A673 (cell line): ENCODE data around the gene DTWD2. TPM values are rescaled to one million over a fixed set of nuclear protein-coding genes. Genes with fewer than 3 reads are reported as not detected.

Experiments used
- BruUV-seq: library from RNA; stranded (reverse); fragments of 400-500 nt; replicated peaks from 2 replicates; lab custom pipeline; 2021; lab: Mats Ljungman, UMichigan
- CTCF ChIA-PET: fragments of 300-600 bp; sonication (Branson Sonifier 250); formaldehyde crosslinking; loops from one replicate; lab custom pipeline; 2022; ENCODE audit warnings: antibody characterized with exemption; lab: Charles Lee
- POLR2A ChIA-PET: fragments of 300-600 bp; sonication (Branson Sonifier 250); formaldehyde crosslinking; loops from one replicate; lab custom pipeline; 2022; ENCODE audit warnings: antibody characterized with exemption; ENCODE audit not compliant: low non-redundant PET; lab: Charles Lee
- DNase-seq: peaks from one replicate; pipeline ENCODE4 v3.0.0-alpha.2; 2015; ENCODE audit warnings: low spot score
- H3K27ac ChIP-seq: fragments of 200-600 bp; sonication (generic); 2 replicates; pipeline ENCODE4 v1.5.1; 2016; ENCODE audit warnings: mixed run types, low read depth, mild to moderate bottlenecking, mixed read lengths, antibody characterized with exemption, low read length; ENCODE audit not compliant: poor library complexity, severe bottlenecking
- H3K27me3 ChIP-seq: fragments of 200-600 bp; sonication (generic); replicated peaks from 2 replicates; pipeline ENCODE4 v1.6.1; 2017; ENCODE audit warnings: mixed run types, low read depth, mild to moderate bottlenecking, mixed read lengths, antibody characterized with exemption, low read length; ENCODE audit not compliant: insufficient read depth, poor library complexity
- H3K36me3 ChIP-seq: fragments of 200-600 bp; sonication (generic); 2 replicates; pipeline ENCODE4 v1.6.1; 2016; ENCODE audit warnings: mixed run types, mild to moderate bottlenecking, mixed read lengths, antibody characterized with exemption, low read length; ENCODE audit not compliant: insufficient read depth, poor library complexity, severe bottlenecking
- H3K4me1 ChIP-seq: fragments of 200-600 bp; sonication (generic); 2 replicates; pipeline ENCODE4 v1.6.1; 2017; ENCODE audit warnings: mixed run types, mild to moderate bottlenecking, mixed read lengths, antibody characterized with exemption, low read length; ENCODE audit not compliant: insufficient read depth, poor library complexity, severe bottlenecking
- H3K4me3 ChIP-seq: fragments of 200-600 bp; sonication (generic); 2 replicates; pipeline ENCODE4 v1.5.1; 2016; ENCODE audit warnings: low read depth, mixed run types, mild to moderate bottlenecking, mixed read lengths, low read length; ENCODE audit not compliant: poor library complexity, severe bottlenecking
- H3K9me3 ChIP-seq: fragments of 200-600 bp; sonication (generic); 2 replicates; pipeline ENCODE4 v1.6.1; 2016; ENCODE audit warnings: mixed run types, low read depth, mild to moderate bottlenecking, mixed read lengths, antibody characterized with exemption, low read length; ENCODE audit not compliant: poor library complexity, severe bottlenecking
- CTCF ChIP-seq: fragments of 300-800, 200-600 bp; sonication (generic); conservative IDR thresholded peaks from 2 replicates; pipeline ENCODE4 v1.5.1; 2017; ENCODE audit warnings: low read depth, mild to moderate bottlenecking, antibody characterized with exemption, low read length, moderate library complexity, mixed read lengths
- EZH2 ChIP-seq: fragments of 200-600 bp; sonication (generic); IDR thresholded peaks from 2 replicates; pipeline ENCODE4 v1.6.1; 2017; ENCODE audit warnings: borderline replicate concordance, low read depth, mild to moderate bottlenecking, mixed read lengths, antibody characterized with exemption, low read length; ENCODE audit not compliant: poor library complexity, severe bottlenecking
- intact Hi-C: fragments of 100-400 bp; cut with micrococcal nuclease; formaldehyde crosslinking; loops from one replicate; pipeline ENCODE4 v1.10.0; 2022; ENCODE audit not compliant: unreplicated experiment
- microRNA-seq: library from miRNA; unstranded; fragments of <30 nt; microRNA quantifications from one replicate; pipeline ENCODE4 v1.2.0, GENCODE V29; 2021
- total RNA-seq: library from RNA; stranded (reverse); gene quantifications from 2 replicates; pipeline ENCODE4 v1.2.3, GENCODE V29; 2021

DTWD2 gene
- total RNA-seq, 1 experiment from 2014 or later: 12.1 TPM

- no peaks in the 10 kb centered on the region for H3K27me3 ChIP-seq
- ChIA-PET CTCF (no interaction called here), POLR2A (no interaction called here)
- no TSS peak for BruUV-seq
- H3K9me3 ChIP-seq: no peaks in the 10 kb centered on the region
- peak; percentile 84 for TF ChIP-seq CTCF
- TF ChIP-seq EZH2: no peak
- no peak overlapping the region for H3K4me3 ChIP-seq
- H3K36me3 ChIP-seq: no peaks in the 10 kb centered on the region
- peak; percentile 78 for DNase-seq
- intact Hi-C loops: loop anchor here (5.0 kb wide), 3 partner anchors 165 to 1715 kb away; no protein-coding TSS in a partner anchor
- H3K27ac ChIP-seq: no peak overlapping the region
- no peaks in the 10 kb centered on the region for H3K4me1 ChIP-seq
Observed at GRCh38 chr5:118791926-118792734, 196.2 kb downstream of the DTWD2 start.

GRCh38 chr5:118789366-118789765 lies 199.0 kb downstream of the DTWD2 start:
- Histone ChIP-seq H3K4me3 (no peak overlapping the region), H3K27me3 (no peaks in the 10 kb centered on the region), H3K36me3 (no peaks in the 10 kb centered on the region), H3K9me3 (no peaks in the 10 kb centered on the region), H3K4me1 (no peaks in the 10 kb centered on the region), H3K27ac (no peak overlapping the region)
- intact Hi-C loops: no loop called here
- ChIA-PET CTCF (no interaction called here), POLR2A (no interaction called here)
- TF ChIP-seq EZH2: no peak
- TF ChIP-seq CTCF: 0 out of 2 replicates have a peak, but pooled peaks have one; percentile 15
- peak; percentile 25 for DNase-seq
- BruUV-seq: no TSS peak

- Histone ChIP-seq H3K27me3 (no peaks in the 10 kb centered on the region), H3K27ac (no peak overlapping the region), H3K9me3 (no peaks in the 10 kb centered on the region), H3K4me1 (no peaks in the 10 kb centered on the region), H3K4me3 (no peak overlapping the region), H3K36me3 (no peaks in the 10 kb centered on the region)
- BruUV-seq: no TSS peak
- CTCF ChIA-PET: no interaction called here
- TF ChIP-seq CTCF: no peak
- no peak for TF ChIP-seq EZH2
- POLR2A ChIA-PET: no interaction called here
- DNase-seq: no peak
- intact Hi-C loops: no loop called here
Observed at GRCh38 chr5:118788351-118788750, 200.0 kb downstream of the DTWD2 start.

Small RNAs within 50 kb of the gene (microRNA-seq; reads per million reads assigned to microRNA genes)
- not detected for gene MIR1244-2

Other genes with a start within 250 kb of the DTWD2 start
- gene DMXL1, start 82.5 kb upstream of the DTWD2 start, total RNA-seq: 28.4 and 30.9 TPM in 2 replicates